GM12873 (cell line): Measurements from ENCODE around the gene OBP2A.

Source experiments
- TF ChIP-seq, protein P1 (sequence below): IDR thresholded peaks from 2 replicates; pipeline ENCODE4 v1.5.1; 2012; ENCODE audit warnings: low read depth, mild to moderate bottlenecking, moderate library complexity, low read length, control low read depth; ENCODE audit not compliant: insufficient read depth; ENCODE audit errors: missing control alignments

The OBP2A gene

GRCh38 chr9:135502168-135502872 lies 43.6 kb upstream of the OBP2A start:
- TF ChIP-seq, protein P1, sequence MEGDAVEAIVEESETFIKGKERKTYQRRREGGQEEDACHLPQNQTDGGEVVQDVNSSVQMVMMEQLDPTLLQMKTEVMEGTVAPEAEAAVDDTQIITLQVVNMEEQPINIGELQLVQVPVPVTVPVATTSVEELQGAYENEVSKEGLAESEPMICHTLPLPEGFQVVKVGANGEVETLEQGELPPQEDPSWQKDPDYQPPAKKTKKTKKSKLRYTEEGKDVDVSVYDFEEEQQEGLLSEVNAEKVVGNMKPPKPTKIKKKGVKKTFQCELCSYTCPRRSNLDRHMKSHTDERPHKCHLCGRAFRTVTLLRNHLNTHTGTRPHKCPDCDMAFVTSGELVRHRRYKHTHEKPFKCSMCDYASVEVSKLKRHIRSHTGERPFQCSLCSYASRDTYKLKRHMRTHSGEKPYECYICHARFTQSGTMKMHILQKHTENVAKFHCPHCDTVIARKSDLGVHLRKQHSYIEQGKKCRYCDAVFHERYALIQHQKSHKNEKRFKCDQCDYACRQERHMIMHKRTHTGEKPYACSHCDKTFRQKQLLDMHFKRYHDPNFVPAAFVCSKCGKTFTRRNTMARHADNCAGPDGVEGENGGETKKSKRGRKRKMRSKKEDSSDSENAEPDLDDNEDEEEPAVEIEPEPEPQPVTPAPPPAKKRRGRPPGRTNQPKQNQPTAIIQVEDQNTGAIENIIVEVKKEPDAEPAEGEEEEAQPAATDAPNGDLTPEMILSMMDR = no peak

DNA sequence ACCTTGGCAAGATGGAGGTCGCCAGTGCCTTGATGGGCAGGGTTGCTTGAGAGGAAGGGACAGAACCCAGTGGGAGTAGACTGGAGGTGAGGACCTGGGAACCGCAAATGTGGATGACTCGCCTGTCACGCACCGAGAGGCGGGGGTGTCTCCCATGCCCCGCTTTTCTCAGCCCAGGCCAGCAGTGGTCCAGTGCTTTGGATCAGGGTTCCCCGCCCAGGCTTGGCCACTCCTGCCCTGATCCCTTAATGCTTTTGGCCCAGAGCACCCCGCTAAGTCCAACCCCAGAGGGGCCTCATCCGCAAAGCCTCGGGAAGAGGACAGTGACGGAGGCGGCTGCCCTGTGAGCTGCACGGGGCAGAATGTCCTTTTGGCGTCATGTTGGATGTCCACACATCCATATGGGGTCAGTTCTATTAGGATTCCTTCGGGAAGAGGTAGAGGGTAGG lies 43.0 kb upstream of the OBP2A start:
- TF ChIP-seq, protein P1 = no peak

GRCh38 chr9:135503371-135504261 lies 42.3 kb upstream of the OBP2A start:
- TF ChIP-seq, protein P1 = no peak

DNA sequence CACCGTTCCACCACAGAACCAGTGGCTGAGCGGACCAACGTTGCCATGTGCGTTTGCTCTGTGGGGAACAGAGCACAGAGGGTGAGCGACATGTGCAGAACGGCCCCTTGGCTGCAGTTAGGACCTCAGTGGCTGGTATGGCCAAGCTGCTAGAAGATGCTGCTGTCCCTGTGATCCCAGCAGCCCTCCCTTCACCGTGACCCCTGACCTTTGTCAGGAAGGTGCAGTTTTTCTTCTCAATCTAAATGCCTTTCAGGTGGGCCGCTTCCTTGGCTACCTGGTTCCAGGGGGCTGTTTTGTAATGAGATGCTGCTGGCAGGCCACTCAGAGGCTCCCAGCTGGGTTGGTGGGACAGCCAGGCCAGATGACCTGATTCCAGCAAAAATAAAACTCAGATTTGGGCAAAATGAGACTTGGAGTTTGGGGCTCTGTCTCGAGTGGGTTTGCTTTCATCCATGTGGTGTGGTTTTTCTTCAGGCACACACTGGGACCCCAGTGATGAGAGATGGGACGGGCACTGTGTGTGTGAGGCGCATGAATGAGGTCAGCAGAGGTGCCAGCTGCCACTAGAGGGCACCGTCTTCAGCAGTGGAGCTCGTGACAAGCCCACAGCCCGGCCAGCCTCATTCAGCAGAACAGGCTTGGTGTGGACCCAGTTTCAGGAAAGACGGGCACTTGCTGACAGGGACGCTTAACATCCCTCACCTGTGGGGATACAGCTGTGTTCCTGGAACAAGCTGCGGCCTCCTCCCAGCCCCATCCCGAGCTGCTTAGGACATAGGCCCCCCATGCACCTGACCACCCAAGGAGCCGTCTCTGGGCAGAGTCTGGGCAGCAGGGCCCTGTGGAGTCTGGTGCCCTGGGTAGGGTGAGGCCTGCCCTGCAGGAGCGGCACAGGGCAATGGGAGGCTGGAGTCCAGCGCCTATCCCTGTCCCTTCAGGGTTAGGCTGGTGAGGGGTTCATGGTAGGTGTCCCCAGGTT lies 41.4 kb upstream of the OBP2A start:
- TF ChIP-seq, protein P1 = peak; percentile 90

- TF ChIP-seq, protein P1 = no peak
Measured at GRCh38 chr9:135505406-135506187, 40.3 kb upstream of the OBP2A start.

- TF ChIP-seq, protein P1 = no peak
Measured at GRCh38 chr9:135506327-135507103, 39.4 kb upstream of the OBP2A start.
